Measurements from ENCODE around the gene ADAMTS4. TPM values are rescaled to one million over a fixed set of nuclear protein-coding genes. Genes with fewer than 3 reads are reported as not detected.

Gene ADAMTS4
- total RNA-seq, 4 donors from 2014 or later = 0.20 to 15.3 (median 4.2) TPM

- intact Hi-C loops (cut with DNase I; ENCODE audit: low total_unique reads) = no loop called here
- no peak for TF ChIP-seq POLR2A (IDR thresholded peaks at IDR 0.05)
- no peak for TF ChIP-seq CTCF (IDR thresholded peaks at IDR 0.05)
- 65 to 76% methylated on average over 8 of the region's 8 CpGs for WGBS, 2 donors
- DNase-seq (ENCODE audit: low spot score in 2 of 2) = no peak
- no peak overlapping the region for H3K4me3 ChIP-seq (ENCODE audit: low read depth, poor library complexity, severe bottlenecking)
Observed at GRCh38 chr1:161218301-161219077, 19.6 kb upstream of the ADAMTS4 start.

- WGBS, 2 donors = 58 to 73% methylated on average over 6 of the region's 6 CpGs
- intact Hi-C loops (cut with DNase I; ENCODE audit: low total_unique reads) = no loop called here
- TF ChIP-seq CTCF (IDR thresholded peaks at IDR 0.05) = no peak
- TF ChIP-seq POLR2A (IDR thresholded peaks at IDR 0.05) = no peak
- no peak for DNase-seq (ENCODE audit: low spot score in 2 of 2)
- H3K4me3 ChIP-seq (ENCODE audit: low read depth, poor library complexity, severe bottlenecking) = no peak overlapping the region
Observed at GRCh38 chr1:161217831-161218230, 19.0 kb upstream of the ADAMTS4 start.

- peak in 1 of 2 donors; percentile 53 for DNase-seq (ENCODE audit: low spot score in 2 of 2)
- 52 to 55% methylated on average over 7 of the region's 7 CpGs for WGBS, 2 donors
- H3K4me3 ChIP-seq (ENCODE audit: low read depth, poor library complexity, severe bottlenecking) = no peak overlapping the region
- intact Hi-C loops (cut with DNase I; ENCODE audit: low total_unique reads) = no loop called here
- no peak for TF ChIP-seq POLR2A (IDR thresholded peaks at IDR 0.05)
- no peak for TF ChIP-seq CTCF (IDR thresholded peaks at IDR 0.05)
Observed at GRCh38 chr1:161216945-161217712, 18.3 kb upstream of the ADAMTS4 start.

- intact Hi-C loops (cut with DNase I; ENCODE audit: low total_unique reads) = no loop called here
- WGBS, 2 donors = 74 to 77% methylated on average over 10 of the region's 10 CpGs
- peak; percentile 54 to 90 for DNase-seq (ENCODE audit: low spot score in 2 of 2)
- H3K4me3 ChIP-seq (ENCODE audit: low read depth, poor library complexity, severe bottlenecking) = peak within 1 kb of the TSS; percentile 10
- TF ChIP-seq CTCF (IDR thresholded peaks at IDR 0.05) = no peak
- TF ChIP-seq POLR2A (IDR thresholded peaks at IDR 0.05) = peak in 1 of 2 donors; percentile 18
Observed at GRCh38 chr1:161215076-161215475, 16.2 kb upstream of the ADAMTS4 start, which contains the start of gene FCER1G. Gene FCER1G, plus strand, starts transcription at chr1:161215295. Its CDS starts 27 bp downstream, at chr1:161215322.

GRCh38 chr1:161214369-161214768 is 15.5 kb upstream of the ADAMTS4 start:
- WGBS, 2 donors = 89 to 90% methylated on average over 9 of the region's 9 CpGs

More at GRCh38 chr1:161214369-161214768, 15.5 kb upstream of the ADAMTS4 start:
- H3K4me3 ChIP-seq (ENCODE audit: low read depth, poor library complexity, severe bottlenecking) = no peak overlapping the region
- no peak for DNase-seq (ENCODE audit: low spot score in 2 of 2)
- intact Hi-C loops (cut with DNase I; ENCODE audit: low total_unique reads) = no loop called here
- no peak for TF ChIP-seq CTCF (IDR thresholded peaks at IDR 0.05)
- no peak for TF ChIP-seq POLR2A (IDR thresholded peaks at IDR 0.05)

All from lower leg skin (tissue), 4 donors.